ENCODE results near the gene MYO9A.

MYO9A gene

GRCh38 chr15:72136170-72137051, 18.5 kb upstream of the MYO9A start:
- no peak overlapping the region for H3K27ac ChIP-seq (ENCODE audit: low read length)
- H3K4me1 ChIP-seq (ENCODE audit: control insufficient read depth in 1 of 2, insufficient read depth in 2 of 2, low read length in 2 of 2), result no peaks in the 10 kb centered on the region
- peaks cover 0 to 7% of the 10 kb centered on the region in 2 donors for H3K36me3 ChIP-seq (ENCODE audit: control insufficient read depth in 1 of 2, insufficient read depth in 2 of 2, low read length in 2 of 2)
- H3K27me3 ChIP-seq (ENCODE audit: low read depth, low read length), result no peaks in the 10 kb centered on the region
- no peak overlapping the region for H3K4me3 ChIP-seq (ENCODE audit: low read depth in 1 of 2, low read length in 2 of 2)
- H3K9me3 ChIP-seq (ENCODE audit: control insufficient read depth in 1 of 2, low read length in 2 of 2), result no peaks in the 10 kb centered on the region

GRCh38 chr15:72135719-72136118, 17.8 kb upstream of the MYO9A start:
- peaks cover 0 to 7% of the 10 kb centered on the region in 2 donors for H3K36me3 ChIP-seq (ENCODE audit: control insufficient read depth in 1 of 2, insufficient read depth in 2 of 2, low read length in 2 of 2)
- H3K27ac ChIP-seq (ENCODE audit: low read length), result no peak overlapping the region
- no peak overlapping the region for H3K4me3 ChIP-seq (ENCODE audit: low read depth in 1 of 2, low read length in 2 of 2)
- H3K27me3 ChIP-seq (ENCODE audit: low read depth, low read length), result no peaks in the 10 kb centered on the region
- no peaks in the 10 kb centered on the region for H3K4me1 ChIP-seq (ENCODE audit: control insufficient read depth in 1 of 2, insufficient read depth in 2 of 2, low read length in 2 of 2)
- no peaks in the 10 kb centered on the region for H3K9me3 ChIP-seq (ENCODE audit: control insufficient read depth in 1 of 2, low read length in 2 of 2)

- Histone ChIP-seq H3K36me3 (ENCODE audit: control insufficient read depth in 1 of 2, insufficient read depth in 2 of 2, low read length in 2 of 2) (no peaks in the 10 kb centered on the region), H3K9me3 (ENCODE audit: control insufficient read depth in 1 of 2, low read length in 2 of 2) (no peaks in the 10 kb centered on the region), H3K27me3 (ENCODE audit: low read depth, low read length) (no peaks in the 10 kb centered on the region), H3K27ac (ENCODE audit: low read length) (no peak overlapping the region), H3K4me1 (ENCODE audit: control insufficient read depth in 1 of 2, insufficient read depth in 2 of 2, low read length in 2 of 2) (no peaks in the 10 kb centered on the region), H3K4me3 (ENCODE audit: low read depth in 1 of 2, low read length in 2 of 2) (no peak overlapping the region)
Observed at GRCh38 chr15:72133211-72133610, 15.3 kb upstream of the MYO9A start.

GRCh38 chr15:72131922-72132321, 14.0 kb upstream of the MYO9A start:
- H3K4me3 ChIP-seq (ENCODE audit: low read depth in 1 of 2, low read length in 2 of 2), result no peak overlapping the region
- no peaks in the 10 kb centered on the region for H3K4me1 ChIP-seq (ENCODE audit: control insufficient read depth in 1 of 2, insufficient read depth in 2 of 2, low read length in 2 of 2)
- no peaks in the 10 kb centered on the region for H3K9me3 ChIP-seq (ENCODE audit: control insufficient read depth in 1 of 2, low read length in 2 of 2)
- no peaks in the 10 kb centered on the region for H3K36me3 ChIP-seq (ENCODE audit: control insufficient read depth in 1 of 2, insufficient read depth in 2 of 2, low read length in 2 of 2)
- no peaks in the 10 kb centered on the region for H3K27me3 ChIP-seq (ENCODE audit: low read depth, low read length)
- H3K27ac ChIP-seq (ENCODE audit: low read length), result no peak overlapping the region

GRCh38 chr15:72130272-72130671, 12.3 kb upstream of the MYO9A start:
- Histone ChIP-seq H3K4me1 (ENCODE audit: control insufficient read depth in 1 of 2, insufficient read depth in 2 of 2, low read length in 2 of 2) (no peaks in the 10 kb centered on the region), H3K9me3 (ENCODE audit: control insufficient read depth in 1 of 2, low read length in 2 of 2) (no peaks in the 10 kb centered on the region), H3K27me3 (ENCODE audit: low read depth, low read length) (no peaks in the 10 kb centered on the region), H3K4me3 (ENCODE audit: low read depth in 1 of 2, low read length in 2 of 2) (no peak overlapping the region), H3K36me3 (ENCODE audit: control insufficient read depth in 1 of 2, insufficient read depth in 2 of 2, low read length in 2 of 2) (no peaks in the 10 kb centered on the region), H3K27ac (ENCODE audit: low read length) (no peak overlapping the region)

- H3K9me3 ChIP-seq (ENCODE audit: control insufficient read depth in 1 of 2, low read length in 2 of 2), result no peaks in the 10 kb centered on the region
- no peaks in the 10 kb centered on the region for H3K27me3 ChIP-seq (ENCODE audit: low read depth, low read length)
- H3K4me1 ChIP-seq (ENCODE audit: control insufficient read depth in 1 of 2, insufficient read depth in 2 of 2, low read length in 2 of 2), result no peaks in the 10 kb centered on the region
- H3K36me3 ChIP-seq (ENCODE audit: control insufficient read depth in 1 of 2, insufficient read depth in 2 of 2, low read length in 2 of 2), result no peaks in the 10 kb centered on the region
- no peak overlapping the region for H3K4me3 ChIP-seq (ENCODE audit: low read depth in 1 of 2, low read length in 2 of 2)
- no peak overlapping the region for H3K27ac ChIP-seq (ENCODE audit: low read length)
Observed at GRCh38 chr15:72128359-72128758, 10.4 kb upstream of the MYO9A start.

- Histone ChIP-seq H3K36me3 (ENCODE audit: control insufficient read depth in 1 of 2, insufficient read depth in 2 of 2, low read length in 2 of 2) (no peaks in the 10 kb centered on the region), H3K4me3 (ENCODE audit: low read depth in 1 of 2, low read length in 2 of 2) (no peak overlapping the region), H3K4me1 (ENCODE audit: control insufficient read depth in 1 of 2, insufficient read depth in 2 of 2, low read length in 2 of 2) (no peaks in the 10 kb centered on the region), H3K9me3 (ENCODE audit: control insufficient read depth in 1 of 2, low read length in 2 of 2) (no peaks in the 10 kb centered on the region), H3K27me3 (ENCODE audit: low read depth, low read length) (no peaks in the 10 kb centered on the region), H3K27ac (ENCODE audit: low read length) (no peak overlapping the region)
Observed at GRCh38 chr15:72127724-72128322, 9.9 kb upstream of the MYO9A start.

- H3K4me3 ChIP-seq (ENCODE audit: low read depth in 1 of 2, low read length in 2 of 2), result no peak overlapping the region
- H3K4me1 ChIP-seq (ENCODE audit: control insufficient read depth in 1 of 2, insufficient read depth in 2 of 2, low read length in 2 of 2), result peaks cover 0 to under 1% of the 10 kb centered on the region in 2 donors
- no peaks in the 10 kb centered on the region for H3K27me3 ChIP-seq (ENCODE audit: low read depth, low read length)
- no peak overlapping the region for H3K27ac ChIP-seq (ENCODE audit: low read length)
- H3K9me3 ChIP-seq (ENCODE audit: control insufficient read depth in 1 of 2, low read length in 2 of 2), result no peaks in the 10 kb centered on the region
- no peaks in the 10 kb centered on the region for H3K36me3 ChIP-seq (ENCODE audit: control insufficient read depth in 1 of 2, insufficient read depth in 2 of 2, low read length in 2 of 2)
Observed at GRCh38 chr15:72124218-72124617, 6.3 kb upstream of the MYO9A start.

- no peaks in the 10 kb centered on the region for H3K9me3 ChIP-seq (ENCODE audit: control insufficient read depth in 1 of 2, low read length in 2 of 2)
- peak overlapping the region; percentile 70 to 97 for H3K4me3 ChIP-seq (ENCODE audit: low read depth in 1 of 2, low read length in 2 of 2)
- no peaks in the 10 kb centered on the region for H3K27me3 ChIP-seq (ENCODE audit: low read depth, low read length)
- H3K36me3 ChIP-seq (ENCODE audit: control insufficient read depth in 1 of 2, insufficient read depth in 2 of 2, low read length in 2 of 2), result peaks cover 0 to 2% of the 10 kb centered on the region in 2 donors
- peak overlapping the region; percentile 91 for H3K27ac ChIP-seq (ENCODE audit: low read length)
- peaks cover 0 to 15% of the 10 kb centered on the region in 2 donors for H3K4me1 ChIP-seq (ENCODE audit: control insufficient read depth in 1 of 2, insufficient read depth in 2 of 2, low read length in 2 of 2)
Observed at GRCh38 chr15:72117486-72118016, 399 bp downstream of the MYO9A start.

GRCh38 chr15:72116731-72117485, 1.0 kb downstream of the MYO9A start:
- Histone ChIP-seq H3K27me3 (ENCODE audit: low read depth, low read length) (no peaks in the 10 kb centered on the region), H3K4me1 (ENCODE audit: control insufficient read depth in 1 of 2, insufficient read depth in 2 of 2, low read length in 2 of 2) (peaks cover 0 to 15% of the 10 kb centered on the region in 2 donors), H3K4me3 (ENCODE audit: low read depth in 1 of 2, low read length in 2 of 2) (peak overlapping the region; percentile 70 to 97), H3K36me3 (ENCODE audit: control insufficient read depth in 1 of 2, insufficient read depth in 2 of 2, low read length in 2 of 2) (peaks cover 0 to 2% of the 10 kb centered on the region in 2 donors), H3K9me3 (ENCODE audit: control insufficient read depth in 1 of 2, low read length in 2 of 2) (no peaks in the 10 kb centered on the region), H3K27ac (ENCODE audit: low read length) (peak overlapping the region; percentile 91)

Measured in muscle layer of duodenum (tissue), 2 donors.